Ramos (cell line): ENCODE measurements around the gene NRP2.

Experiments used
- in situ Hi-C: fragments of 300-500 bp; cut with MboI; formaldehyde crosslinking; loops from one replicate; pipeline ENCODE4 v1.14.3; 2022; ENCODE audit warnings: low sequenced_read_pairs; ENCODE audit not compliant: unreplicated experiment

The NRP2 gene

GRCh38 chr2:205768815-205769494 is 86.7 kb downstream of the NRP2 start:
- in situ Hi-C loops = no loop called here

- in situ Hi-C loops = no loop called here
Measured at GRCh38 chr2:205769495-205769850, 87.2 kb downstream of the NRP2 start.

- in situ Hi-C loops = loop anchor here (10.0 kb wide), 1 partner anchor 115 kb away; no protein-coding TSS in a partner anchor
Measured at GRCh38 chr2:205769879-205770278, 87.6 kb downstream of the NRP2 start.

DNA sequence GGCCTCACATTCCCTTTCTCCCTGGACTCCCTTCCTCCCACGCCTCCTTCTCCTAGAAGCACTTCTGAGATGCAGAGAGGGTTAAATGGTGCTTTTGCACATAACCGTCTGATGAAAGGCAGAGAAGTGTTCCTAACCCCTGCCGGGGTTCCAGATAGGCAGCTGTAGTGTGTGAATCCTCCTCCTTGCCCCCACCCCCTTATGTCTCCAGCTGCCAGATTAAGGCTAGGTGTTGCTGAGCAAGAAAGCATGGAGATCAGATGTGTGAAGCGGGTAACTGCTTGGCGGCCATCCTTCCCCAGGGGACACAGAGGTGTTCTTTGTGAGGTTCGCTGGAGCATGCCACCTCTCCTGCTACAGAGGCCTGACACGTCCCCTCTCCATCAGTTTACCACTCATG is 88.3 kb downstream of the NRP2 start:
- in situ Hi-C loops = loop anchor here (10.0 kb wide), 1 partner anchor 114 kb away; no protein-coding TSS in a partner anchor

DNA sequence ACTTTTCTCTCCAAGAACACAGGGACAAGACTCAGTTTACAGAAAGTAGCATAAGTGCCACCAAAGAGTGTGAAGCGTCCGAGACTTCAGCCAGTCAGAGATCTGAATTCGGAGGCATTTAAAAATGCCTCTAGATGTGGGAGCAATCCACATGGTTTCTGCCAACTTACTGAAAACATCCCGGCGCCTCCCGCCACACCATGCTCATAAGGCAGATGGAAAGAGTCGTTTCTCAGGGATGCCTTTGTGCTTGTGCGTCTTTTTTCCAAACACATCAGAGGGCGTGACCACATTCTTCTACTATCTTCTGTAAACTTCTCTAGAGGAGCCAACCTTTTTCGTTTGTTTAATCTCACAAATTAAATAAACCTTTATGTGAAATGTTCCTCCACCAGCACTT is 88.7 kb downstream of the NRP2 start:
- in situ Hi-C loops = loop anchor here (10.0 kb wide), 1 partner anchor 114 kb away; no protein-coding TSS in a partner anchor

GRCh38 chr2:205771666-205772065 is 89.4 kb downstream of the NRP2 start:
- in situ Hi-C loops = loop anchor here (10.0 kb wide), 1 partner anchor 113 kb away; no protein-coding TSS in a partner anchor

DNA sequence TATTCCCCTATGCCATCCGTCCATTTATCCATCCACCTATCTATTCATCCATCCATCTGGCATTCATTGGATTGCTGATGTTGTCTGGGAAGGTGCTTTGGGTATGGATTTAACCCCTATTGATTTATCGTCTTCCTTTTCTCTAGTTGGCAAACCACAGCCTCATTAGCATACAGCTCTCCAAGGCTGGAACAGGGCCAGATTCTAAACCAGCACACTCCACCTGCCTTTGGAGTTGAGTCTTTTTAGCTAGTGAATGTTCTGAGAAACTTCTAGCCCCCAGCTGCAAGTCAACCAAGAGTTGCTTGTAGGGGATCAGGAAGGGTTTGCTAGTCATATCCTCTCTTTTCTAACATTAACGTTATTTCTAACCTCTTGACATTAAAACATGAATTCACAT is 90.7 kb downstream of the NRP2 start:
- in situ Hi-C loops = loop anchor here (10.0 kb wide), 1 partner anchor 112 kb away; no protein-coding TSS in a partner anchor

- in situ Hi-C loops = loop anchor here (10.0 kb wide), 1 partner anchor 111 kb away; no protein-coding TSS in a partner anchor
Measured at GRCh38 chr2:205773989-205774388, 91.7 kb downstream of the NRP2 start.

DNA sequence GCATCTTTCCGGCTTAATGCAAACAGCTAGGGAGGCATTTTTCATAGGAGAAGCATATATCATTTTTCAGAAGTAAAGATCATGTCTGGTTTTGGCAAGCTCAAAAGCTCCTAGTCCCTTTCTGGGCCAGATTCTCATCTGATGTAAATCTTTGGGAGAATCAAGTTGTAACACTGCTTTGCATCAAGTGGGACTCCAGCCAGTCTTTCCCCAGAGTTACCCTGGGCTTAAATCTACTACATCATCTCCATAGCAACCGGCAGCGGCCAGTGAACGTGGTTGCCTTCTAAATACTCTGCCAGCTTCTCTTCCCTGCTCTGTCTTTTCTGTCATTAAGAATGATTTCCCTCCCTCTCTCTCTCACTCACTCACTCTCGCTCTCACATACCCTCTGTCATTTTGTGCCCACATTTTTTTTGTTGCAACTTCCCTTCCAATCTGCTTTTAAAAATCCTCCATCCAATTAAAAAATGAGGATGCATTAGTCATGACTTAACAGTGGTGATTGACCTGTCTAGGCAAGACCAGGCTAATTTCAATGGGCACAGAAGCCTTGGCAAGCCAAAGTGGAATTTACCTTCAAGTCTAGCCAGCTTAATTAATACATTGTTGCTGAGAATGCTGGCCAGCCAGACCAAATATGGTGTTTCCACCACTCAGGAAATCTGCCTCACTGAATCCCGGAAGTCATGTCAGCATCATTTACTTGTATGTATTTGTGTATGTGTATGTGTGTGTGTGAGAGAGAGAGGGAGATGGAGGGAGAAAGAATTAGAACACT is 93.0 kb downstream of the NRP2 start:
- in situ Hi-C loops = loop anchor here (10.0 kb wide), 1 partner anchor 110 kb away; no protein-coding TSS in a partner anchor

DNA sequence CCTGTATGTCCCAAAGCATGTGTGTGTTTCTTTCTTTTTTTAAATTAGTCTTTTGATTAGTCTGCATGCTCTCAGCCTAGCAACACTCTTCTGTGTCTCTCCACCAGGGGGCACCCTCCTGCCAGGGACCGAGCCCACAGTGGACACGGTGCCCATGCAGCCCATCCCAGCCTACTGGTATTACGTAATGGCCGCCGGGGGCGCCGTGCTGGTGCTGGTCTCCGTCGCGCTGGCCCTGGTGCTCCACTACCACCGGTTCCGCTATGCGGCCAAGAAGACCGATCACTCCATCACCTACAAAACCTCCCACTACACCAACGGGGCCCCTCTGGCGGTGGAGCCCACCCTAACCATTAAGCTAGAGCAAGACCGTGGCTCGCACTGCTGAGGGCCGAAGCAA is 93.8 kb downstream of the NRP2 start:
- in situ Hi-C loops = loop anchor here (10.0 kb wide), 1 partner anchor 109 kb away; no protein-coding TSS in a partner anchor

GRCh38 chr2:205776720-205777119 is 94.4 kb downstream of the NRP2 start:
- in situ Hi-C loops = loop anchor here (10.0 kb wide), 1 partner anchor 108 kb away; no protein-coding TSS in a partner anchor

DNA sequence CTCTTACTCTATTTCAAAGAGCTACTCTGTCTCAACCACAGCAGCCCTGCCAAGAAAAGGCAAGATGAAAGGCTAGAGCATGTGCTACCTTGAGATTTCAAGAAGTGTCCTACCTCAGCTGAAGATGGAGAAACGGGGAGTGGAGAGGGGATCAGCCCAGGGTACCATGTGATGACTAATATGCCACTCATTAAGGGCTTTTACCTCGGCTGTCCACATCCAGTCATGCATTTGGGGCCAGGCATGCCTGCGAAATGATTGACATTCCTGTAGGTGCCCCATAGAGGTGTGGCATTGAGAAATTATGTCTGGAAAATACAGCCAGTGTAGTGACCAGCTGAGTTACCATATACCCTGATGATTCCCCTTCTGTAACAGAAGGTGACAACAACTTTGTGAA is 96.1 kb downstream of the NRP2 start:
- in situ Hi-C loops = loop anchor here (10.0 kb wide), 1 partner anchor 106 kb away; no protein-coding TSS in a partner anchor

GRCh38 chr2:205780645-205781044 is 98.3 kb downstream of the NRP2 start:
- in situ Hi-C loops = no loop called here

DNA sequence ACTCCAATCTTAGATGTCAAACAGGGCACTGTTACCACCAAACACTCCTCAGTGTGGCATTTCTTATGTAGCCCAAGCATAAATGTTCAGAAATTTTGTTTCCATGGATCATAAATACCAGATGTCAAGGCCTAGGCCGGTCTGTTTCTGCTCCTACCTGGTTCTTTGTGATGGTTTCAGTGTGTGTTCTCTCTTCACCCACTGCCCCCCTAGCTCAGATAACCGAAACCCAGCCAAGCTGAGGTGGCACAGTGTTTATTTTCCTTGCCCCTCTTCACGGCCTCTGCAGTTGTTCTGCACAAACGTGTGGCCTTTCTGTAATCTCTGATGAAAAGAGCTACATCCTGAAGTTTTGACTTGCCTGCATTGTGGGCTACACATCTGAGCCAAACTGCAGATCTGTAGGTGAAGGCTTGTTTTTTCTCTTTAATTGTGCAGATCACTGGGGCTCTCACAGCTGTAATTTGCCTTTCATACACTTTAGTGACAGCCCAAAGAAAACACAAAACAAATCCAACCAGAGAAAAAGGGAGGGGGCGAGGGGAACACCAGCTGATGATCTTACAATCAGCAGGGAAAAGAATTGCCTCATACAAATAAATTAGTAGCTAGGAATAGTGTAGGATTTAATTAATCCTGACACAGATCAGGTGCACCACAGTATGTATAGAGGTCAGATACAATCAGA is 99.1 kb downstream of the NRP2 start:
- in situ Hi-C loops = no loop called here

- in situ Hi-C loops = no loop called here
Measured at GRCh38 chr2:205782941-205783340, 100.6 kb downstream of the NRP2 start.

DNA sequence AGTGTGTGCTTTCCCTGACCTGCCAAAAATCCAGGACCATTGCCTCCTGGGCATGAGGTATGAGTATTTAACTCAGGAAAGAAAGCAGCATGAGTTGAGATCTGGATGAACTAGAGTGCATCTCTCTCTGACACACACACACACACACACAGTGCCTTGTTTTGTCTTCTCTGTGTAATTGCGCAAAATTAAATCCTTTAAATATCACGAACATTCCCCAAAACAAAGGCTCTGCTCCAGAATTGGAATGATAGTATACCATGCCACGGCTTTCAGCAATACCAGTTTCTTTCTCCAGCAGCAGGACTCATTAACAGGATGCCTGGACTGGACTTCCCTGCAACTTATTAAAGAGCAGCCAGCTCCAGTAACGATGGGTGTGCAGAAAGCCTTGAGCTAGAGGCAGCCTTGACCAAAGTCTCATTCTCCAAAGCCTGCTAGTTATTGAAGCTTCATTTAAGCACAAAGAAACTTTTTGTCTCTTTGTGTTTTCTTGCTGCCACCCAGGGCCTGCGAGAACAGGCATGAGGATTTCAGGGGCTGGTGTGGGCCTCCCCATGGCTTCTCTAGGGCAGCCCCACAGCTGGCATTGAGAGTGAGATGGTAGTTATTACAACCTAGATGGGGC is 101.7 kb downstream of the NRP2 start:
- in situ Hi-C loops = no loop called here

DNA sequence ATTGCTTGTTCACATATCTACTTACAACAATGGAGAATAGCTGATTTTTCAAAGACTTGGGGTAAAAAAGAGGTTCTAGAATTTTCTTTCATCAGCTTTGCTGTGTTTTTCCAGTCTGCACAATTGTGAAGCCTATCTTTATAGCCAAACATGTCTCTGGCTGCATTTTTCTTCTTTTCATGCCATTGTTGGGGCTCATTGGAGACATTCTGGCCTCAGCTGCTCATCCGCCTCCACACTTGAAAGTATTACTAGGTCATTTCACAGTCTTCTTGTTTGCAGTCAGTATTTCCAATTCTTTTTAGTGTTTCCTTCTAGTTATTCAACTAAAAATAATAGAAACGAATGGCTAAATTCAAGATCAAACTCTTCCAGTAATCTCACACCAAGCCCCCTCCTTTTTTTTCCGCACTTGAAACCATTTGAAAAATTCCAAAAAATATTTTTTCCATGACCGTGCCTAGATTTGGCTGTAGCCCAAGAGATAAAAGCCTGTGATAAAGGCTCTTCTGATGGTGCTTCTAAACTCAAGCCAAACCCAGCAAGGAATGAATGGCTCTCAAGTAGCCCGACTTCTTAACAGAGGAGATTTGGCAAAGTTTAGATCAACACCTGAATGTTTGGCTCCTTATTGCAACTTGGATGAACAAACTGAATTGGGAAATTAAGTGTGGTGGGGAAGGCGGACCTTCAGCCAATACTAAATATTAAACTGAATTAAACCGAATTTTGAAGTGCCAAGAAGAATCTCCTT is 103.4 kb downstream of the NRP2 start:
- in situ Hi-C loops = no loop called here

DNA sequence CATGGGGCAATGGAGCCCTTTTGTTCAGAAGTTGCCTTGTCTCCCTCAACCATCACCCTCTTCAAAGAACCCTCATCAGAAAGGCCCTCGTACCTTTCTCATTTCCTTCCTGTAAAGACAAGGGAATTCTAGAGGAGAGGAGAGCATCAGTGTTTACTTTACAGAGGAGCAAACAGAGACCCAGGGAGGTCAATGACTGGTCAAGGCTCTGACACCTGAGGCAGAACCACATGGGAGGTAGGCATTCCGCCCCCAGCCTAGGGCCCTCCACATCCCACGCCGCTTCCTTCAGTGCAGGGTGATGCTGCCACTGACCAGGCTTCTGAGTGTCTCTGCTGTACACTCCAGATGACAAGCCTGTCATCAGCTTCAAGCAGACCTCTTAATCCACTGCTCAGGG is 104.7 kb downstream of the NRP2 start:
- in situ Hi-C loops = no loop called here

GRCh38 chr2:205787761-205788160 is 105.5 kb downstream of the NRP2 start:
- in situ Hi-C loops = no loop called here
